HepG2 (cell line): ENCODE data around the gene RPL4. TPM values are rescaled to one million over a fixed set of nuclear protein-coding genes. Genes with fewer than 3 reads are reported as not detected.

Experiments
- ARID2 ChIP-seq: sonication (generic); formaldehyde crosslinking; IDR thresholded peaks from 2 replicates; pipeline ENCODE4 v1.8.1; 2022; ENCODE audit warnings: mild to moderate bottlenecking, missing genetic modification reagents, borderline replicate concordance
- CAMTA2 ChIP-seq: sonication (generic); formaldehyde crosslinking; IDR thresholded peaks from 2 replicates; pipeline ENCODE4 v1.4.0; 2020; ENCODE audit warnings: mild to moderate bottlenecking, missing genetic modification reagents, borderline replicate concordance
- ETS1 ChIP-seq: sonication (generic); formaldehyde crosslinking; IDR thresholded peaks from 2 replicates; pipeline ENCODE4 v1.4.0; 2020; ENCODE audit warnings: missing genetic modification reagents
- ETV5 ChIP-seq: IDR thresholded peaks from 2 replicates; pipeline ENCODE4 v1.6.1; 2018; ENCODE audit warnings: missing biosample characterization, missing genetic modification reagents, inconsistent platforms, borderline replicate concordance
- GLMP ChIP-seq: sonication (generic); formaldehyde crosslinking; IDR thresholded peaks from 2 replicates; pipeline ENCODE4 v1.9.0; 2021; ENCODE audit warnings: missing genetic modification reagents, mild to moderate bottlenecking, borderline replicate concordance
- MYPOP ChIP-seq: sonication (generic); formaldehyde crosslinking; IDR thresholded peaks from 2 replicates; pipeline ENCODE4 v1.8.1; 2023; ENCODE audit warnings: mild to moderate bottlenecking, moderate library complexity, missing genetic modification reagents
- NFATC3 ChIP-seq: sonication (generic); formaldehyde crosslinking; IDR thresholded peaks from 2 replicates; pipeline ENCODE4 v1.5.1; 2020; ENCODE audit warnings: mild to moderate bottlenecking, missing genetic modification reagents
- ZBTB43 ChIP-seq: sonication (generic); formaldehyde crosslinking; conservative IDR thresholded peaks from 2 replicates; pipeline ENCODE4 v1.4.0; 2020; ENCODE audit warnings: missing genetic modification reagents
- ZBTB46 ChIP-seq: sonication (generic); formaldehyde crosslinking; IDR thresholded peaks from 2 replicates; pipeline ENCODE4 v1.4.0; 2020; ENCODE audit warnings: mild to moderate bottlenecking, missing genetic modification reagents, borderline replicate concordance
- ZNF44 ChIP-seq: sonication (generic); formaldehyde crosslinking; IDR thresholded peaks from 2 replicates; pipeline ENCODE4 v1.5.1; 2020; ENCODE audit warnings: mild to moderate bottlenecking, missing genetic modification reagents
- ZNF503 ChIP-seq: sonication (generic); formaldehyde crosslinking; IDR thresholded peaks from 2 replicates; pipeline ENCODE4 v1.4.0; 2020; ENCODE audit warnings: missing genetic modification reagents
- ZNF513 ChIP-seq: sonication (generic); formaldehyde crosslinking; conservative IDR thresholded peaks from 2 replicates; pipeline ENCODE4 v1.5.0; 2020; ENCODE audit warnings: missing genetic modification reagents
- ZNF619 ChIP-seq: sonication (generic); formaldehyde crosslinking; IDR thresholded peaks from 2 replicates; pipeline ENCODE4 v1.4.0; 2020; ENCODE audit warnings: mild to moderate bottlenecking, missing genetic modification reagents
- ZNF770 ChIP-seq: sonication (generic); formaldehyde crosslinking; IDR thresholded peaks from 2 replicates; pipeline ENCODE4 v1.5.0; 2020; ENCODE audit warnings: mild to moderate bottlenecking, missing genetic modification reagents
- polyA plus RNA-seq, 8 experiments: library from polyadenylated mRNA; depleted of rRNA in 3 of 8; stranded (reverse) in 7 of 8; unstranded in 1 of 8; fragments of >200 nt; fragmentation: Illumina TruSeq in 4 of 8; extraction: Trizol in 4 of 8; gene quantifications; 2 replicates each; pipeline versions ENCODE4 v1.2.1 to v1.2.3, GENCODE V29; 2011 to 2016; ENCODE audit warnings: low read depth in 4 of 8, missing spikeins in 1 of 8, mixed read lengths in 1 of 8; ENCODE audit not compliant: insufficient read depth in 1 of 8
- total RNA-seq, 5 experiments: library from RNA; depleted of rRNA; stranded (reverse); fragments of >200 nt; fragmentation: Illumina TruSeq; extraction: Trizol; gene quantifications; 2 replicates each; pipeline ENCODE4 v1.2.3, GENCODE V29; 2016; ENCODE audit warnings: low read depth in 1 of 5

RPL4 gene
- total and polyA plus RNA-seq, 2 of the 13 experiments (the other 11 are each of a cell fraction or from before 2014, with no cell fraction given), result 3,630 to 3,960 TPM

- TF ChIP-seq ZNF513 (CRISPR knock-in tag) (no peak), ZNF619 (CRISPR knock-in tag) (no peak), ETV5 (peak; percentile 51), GLMP (CRISPR knock-in tag) (no peak), ZNF44 (CRISPR knock-in tag) (no peak), ARID2 (CRISPR knock-in tag) (no peak), ZNF503 (CRISPR knock-in tag) (no peak), ETS1 (CRISPR knock-in tag) (no peak), NFATC3 (CRISPR knock-in tag) (peak; percentile 31), CAMTA2 (CRISPR knock-in tag) (no peak), ZBTB43 (CRISPR knock-in tag) (no peak; the same call in 1 of the 2 replicates), ZNF770 (no peak), ZBTB46 (CRISPR knock-in tag) (no peak), MYPOP (CRISPR knock-in tag) (0 out of 2 replicates have a peak, but pooled peaks have one; percentile 53)
Measured at GRCh38 chr15:66504563-66505429, at the start of gene RPL4, which contains the start of gene ZWILCH (continued).
